HEK293 (cell line): ENCODE measurements around the gene UST.

Source experiments
- CTCF ChIA-PET: fragments of 350-600 bp; formaldehyde crosslinking; extraction: SDS; loops from one replicate; lab custom pipeline; 2021; ENCODE audit warnings: antibody characterized with exemption; lab: Yijun Ruan, JAX
- POLR2A ChIA-PET: fragments of 300-600 bp; formaldehyde crosslinking; extraction: SDS; loops from one replicate; lab custom pipeline; 2020; ENCODE audit warnings: antibody characterized with exemption, inconsistent platforms; lab: Yijun Ruan, JAX
- H3K27ac ChIP-seq: fragments of 200-500 bp; sonication (Bioruptor generic); 2 replicates; pipeline ENCODE4 v1.5.1; 2014; ENCODE audit warnings: low read depth, low read length, control low read depth, inconsistent platforms; ENCODE audit errors: extremely low read depth
- H3K36me3 ChIP-seq, 2 experiments: fragments of 200-500 bp in 1 of 2; sonication (Bioruptor generic) in 1 of 2; 1 replicate in 1 of 2; 2 replicates in 1 of 2; pipeline ENCODE4 v1.5.1; 2014 to 2017; ENCODE audit warnings: inconsistent platforms in 2 of 2, low read length in 2 of 2; ENCODE audit not compliant: control insufficient read depth in 2 of 2, insufficient read depth in 1 of 2
- H3K4me1 ChIP-seq: fragments of 200-500 bp; sonication (Bioruptor generic); 2 replicates; pipeline ENCODE4 v1.5.1; 2014; ENCODE audit warnings: mild to moderate bottlenecking, low read length, inconsistent platforms; ENCODE audit not compliant: control insufficient read depth, insufficient read depth
- H3K4me3 ChIP-seq: 2 replicates; pipeline ENCODE4 v1.5.1; 2011; ENCODE audit warnings: low read depth, mild to moderate bottlenecking, control low read depth, low read length, moderate library complexity
- H3K9me3 ChIP-seq: fragments of 200-500 bp; sonication (Bioruptor generic); 2 replicates; pipeline ENCODE4 v1.5.1; 2014; ENCODE audit warnings: low read depth, low read length, inconsistent platforms; ENCODE audit not compliant: control insufficient read depth, insufficient read depth
- CTCF ChIP-seq: fragments of 450-650 bp; formaldehyde crosslinking; IDR thresholded peaks from 2 replicates; pipeline ENCODE4 v1.5.1; 2016; ENCODE audit warnings: missing biosample characterization, missing genetic modification characterization
- FEZF1 ChIP-seq: fragments of 450-650 bp; formaldehyde crosslinking; IDR thresholded peaks from 2 replicates; pipeline ENCODE4 v1.5.1; 2016; ENCODE audit warnings: missing biosample characterization, missing genetic modification characterization
- GLIS2 ChIP-seq: fragments of 450-650 bp; formaldehyde crosslinking; IDR thresholded peaks from 2 replicates; pipeline ENCODE4 v1.5.1; 2016; ENCODE audit warnings: missing biosample characterization, missing genetic modification characterization
- IKZF3 ChIP-seq: fragments of 450-650 bp; IDR thresholded peaks from 2 replicates; pipeline ENCODE4 v1.5.0; 2018; ENCODE audit warnings: missing biosample characterization, mild to moderate bottlenecking, missing genetic modification characterization, moderate library complexity
- KLF8 ChIP-seq: fragments of 450-650 bp; formaldehyde crosslinking; IDR thresholded peaks from 2 replicates; pipeline ENCODE4 v1.5.1; 2016; ENCODE audit warnings: missing biosample characterization, missing genetic modification characterization
- SP3 ChIP-seq: fragments of 450-650 bp; formaldehyde crosslinking; IDR thresholded peaks from 2 replicates; pipeline ENCODE4 v1.5.1; 2016; ENCODE audit warnings: missing biosample characterization, missing genetic modification characterization
- SP7 ChIP-seq: fragments of 450-650 bp; formaldehyde crosslinking; IDR thresholded peaks from 2 replicates; pipeline ENCODE4 v1.5.1; 2016; ENCODE audit warnings: missing biosample characterization, missing genetic modification characterization
- WT1 ChIP-seq: fragments of 450-650 bp; formaldehyde crosslinking; IDR thresholded peaks from 2 replicates; pipeline ENCODE4 v1.5.1; 2016; ENCODE audit warnings: missing biosample characterization, missing genetic modification characterization
- YY2 ChIP-seq: fragments of 450-650 bp; formaldehyde crosslinking; IDR thresholded peaks from 2 replicates; pipeline ENCODE4 v1.5.1; 2016; ENCODE audit warnings: missing biosample characterization, missing genetic modification characterization
- ZBTB1 ChIP-seq: fragments of 450-650 bp; formaldehyde crosslinking; IDR thresholded peaks from 2 replicates; pipeline ENCODE4 v1.5.1; 2016; ENCODE audit warnings: missing biosample characterization, missing genetic modification characterization
- ZBTB17 ChIP-seq: fragments of 450-650 bp; formaldehyde crosslinking; IDR thresholded peaks from 2 replicates; pipeline ENCODE4 v1.5.1; 2016; ENCODE audit warnings: missing biosample characterization, missing genetic modification characterization
- ZBTB8A ChIP-seq: fragments of 450-650 bp; formaldehyde crosslinking; IDR thresholded peaks from 2 replicates; pipeline ENCODE4 v1.5.1; 2016; ENCODE audit warnings: missing biosample characterization, missing genetic modification characterization
- ZEB2 ChIP-seq: fragments of 450-650 bp; formaldehyde crosslinking; IDR thresholded peaks from 2 replicates; pipeline ENCODE4 v1.5.1; 2016; ENCODE audit warnings: missing biosample characterization, missing genetic modification characterization
- ZFP41 ChIP-seq: fragments of 450-650 bp; formaldehyde crosslinking; IDR thresholded peaks from 2 replicates; pipeline ENCODE4 v1.5.1; 2016; ENCODE audit warnings: missing biosample characterization, missing genetic modification characterization, borderline replicate concordance
- ZNF146 ChIP-seq: fragments of 450-650 bp; formaldehyde crosslinking; IDR thresholded peaks from 2 replicates; pipeline ENCODE4 v1.5.1; 2016; ENCODE audit warnings: missing biosample characterization, missing genetic modification characterization
- ZNF184 ChIP-seq: fragments of 450-650 bp; IDR thresholded peaks from 2 replicates; pipeline ENCODE4 v1.5.1; 2018; ENCODE audit warnings: missing biosample characterization, mild to moderate bottlenecking, missing genetic modification characterization
- ZNF19 ChIP-seq: fragments of 450-650 bp; formaldehyde crosslinking; IDR thresholded peaks from 2 replicates; pipeline ENCODE4; 2016; ENCODE audit warnings: missing biosample characterization, missing genetic modification characterization, low read depth
- ZNF2 ChIP-seq: fragments of 450-650 bp; formaldehyde crosslinking; IDR thresholded peaks from 2 replicates; pipeline ENCODE4 v1.5.1; 2016; ENCODE audit warnings: missing biosample characterization, missing genetic modification characterization
- ZNF248 ChIP-seq: fragments of 450-650 bp; formaldehyde crosslinking; IDR thresholded peaks from 2 replicates; pipeline ENCODE4 v1.5.1; 2017; ENCODE audit warnings: missing biosample characterization, missing genetic modification characterization
- ZNF274 ChIP-seq, 2 experiments: fragments of 200-500 bp in 1 of 2; fragments of 450-650 bp in 1 of 2; sonication (Bioruptor generic) in 1 of 2; formaldehyde crosslinking in 1 of 2; IDR thresholded peaks; 2 replicates each; pipeline versions ENCODE4 v1.5.1 to v1.6.1; 2014 to 2016; ENCODE audit warnings: borderline replicate concordance in 1 of 2, inconsistent platforms in 1 of 2, low read length in 1 of 2, missing biosample characterization in 1 of 2, missing genetic modification characterization in 1 of 2
- ZNF404 ChIP-seq: fragments of 450-650 bp; formaldehyde crosslinking; IDR thresholded peaks from 2 replicates; pipeline ENCODE4 v1.5.1; 2017; ENCODE audit warnings: missing biosample characterization, missing genetic modification characterization
- ZNF548 ChIP-seq: fragments of 450-650 bp; formaldehyde crosslinking; IDR thresholded peaks from 2 replicates; pipeline ENCODE4 v1.5.1; 2016; ENCODE audit warnings: missing biosample characterization, missing genetic modification characterization
- ZNF549 ChIP-seq: fragments of 450-650 bp; IDR thresholded peaks from 2 replicates; pipeline ENCODE4 v1.5.1; 2018; ENCODE audit warnings: missing biosample characterization, missing genetic modification characterization, mild to moderate bottlenecking, inconsistent platforms, moderate library complexity
- ZNF626 ChIP-seq: fragments of 450-650 bp; sonication (Bioruptor Pico); formaldehyde crosslinking; IDR thresholded peaks from 2 replicates; pipeline ENCODE4 v1.5.1; 2018; ENCODE audit warnings: missing biosample characterization, missing genetic modification characterization, inconsistent platforms
- ZNF629 ChIP-seq: fragments of 450-650 bp; formaldehyde crosslinking; IDR thresholded peaks from 2 replicates; pipeline ENCODE4 v1.5.1; 2017; ENCODE audit warnings: missing biosample characterization, missing genetic modification characterization
- ZNF658 ChIP-seq: fragments of 450-650 bp; formaldehyde crosslinking; IDR thresholded peaks from 2 replicates; pipeline ENCODE4; 2016; ENCODE audit warnings: missing biosample characterization, missing genetic modification characterization
- ZNF660 ChIP-seq: fragments of 450-650 bp; IDR thresholded peaks from 2 replicates; pipeline ENCODE4 v1.5.1; 2018; ENCODE audit warnings: missing biosample characterization, mild to moderate bottlenecking, missing genetic modification characterization
- ZNF670 ChIP-seq: fragments of 450-650 bp; formaldehyde crosslinking; IDR thresholded peaks from 2 replicates; pipeline ENCODE4 v1.5.1; 2016; ENCODE audit warnings: missing biosample characterization, missing genetic modification characterization, low read depth
- ZSCAN30 ChIP-seq: fragments of 450-650 bp; IDR thresholded peaks from 2 replicates; pipeline ENCODE4 v1.5.1; 2018; ENCODE audit warnings: missing biosample characterization, mild to moderate bottlenecking, missing genetic modification characterization, moderate library complexity
- TF ChIP-seq, protein P1 (sequence below): fragments of 450-650 bp; formaldehyde crosslinking; IDR thresholded peaks from 2 replicates; pipeline ENCODE4 v1.5.1; 2016; ENCODE audit warnings: missing biosample characterization, missing genetic modification characterization, low read depth
- TF ChIP-seq, protein P2 (sequence below): fragments of 450-650 bp; formaldehyde crosslinking; IDR thresholded peaks from 2 replicates; pipeline ENCODE4 v1.5.1; 2016; ENCODE audit warnings: missing biosample characterization, missing genetic modification characterization

UST gene

DNA sequence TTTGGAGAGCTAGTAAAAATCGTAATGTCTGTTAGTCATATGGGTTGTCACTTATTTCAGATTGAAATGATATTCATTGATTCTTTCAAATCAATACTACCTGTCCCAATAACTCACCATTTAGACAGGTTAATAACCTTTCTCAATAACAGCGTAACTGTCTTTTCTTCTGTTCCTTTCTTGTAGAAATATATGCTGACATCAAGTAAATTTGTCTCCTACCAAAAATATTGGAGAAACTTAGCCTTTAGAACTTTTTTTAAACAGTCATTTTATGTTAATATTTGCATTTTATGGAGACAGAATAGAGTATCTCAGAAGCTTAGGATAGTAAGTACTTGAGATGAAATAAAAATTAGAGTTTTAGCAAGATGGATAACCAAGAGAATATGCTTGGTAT, 278.2 kb downstream of the UST start:
- Histone ChIP-seq H3K9me3 (no peaks in the 10 kb centered on the region), H3K4me3 (no peak overlapping the region), H3K27ac (no peak overlapping the region), H3K36me3 (peaks cover 0 to 26% of the 10 kb centered on the region in 2 experiments; a peak in 1 of 3 replicates), H3K4me1 (no peaks in the 10 kb centered on the region)
- CTCF ChIA-PET = interaction anchor here (0.5 to 10.7 kb wide), 15 partner anchors 12 to 889 kb away, joined by 3 to 193 read pairs (median 4); no protein-coding TSS in a partner anchor
- POLR2A ChIA-PET = no interaction called here
- no peak for TF ChIP-seq GLIS2 (tag by site-specific recombination)
- no peak for TF ChIP-seq ZNF146 (tag by site-specific recombination)
- TF ChIP-seq ZFP41 (tag by site-specific recombination) = no peak
- no peak for TF ChIP-seq ZNF549 (tag by site-specific recombination)
- no peak for TF ChIP-seq ZNF548 (tag by site-specific recombination)
- TF ChIP-seq ZNF670 (tag by site-specific recombination) = no peak
- TF ChIP-seq ZNF274 (IDR thresholded peaks at IDR 0.05; ENCODE audit: low read length) = no peak
- no peak for TF ChIP-seq ZNF274 (tag by site-specific recombination; IDR thresholded peaks at IDR 0.05; ENCODE audit: borderline replicate concordance)
- no peak for TF ChIP-seq ZNF658 (tag by site-specific recombination)

DNA sequence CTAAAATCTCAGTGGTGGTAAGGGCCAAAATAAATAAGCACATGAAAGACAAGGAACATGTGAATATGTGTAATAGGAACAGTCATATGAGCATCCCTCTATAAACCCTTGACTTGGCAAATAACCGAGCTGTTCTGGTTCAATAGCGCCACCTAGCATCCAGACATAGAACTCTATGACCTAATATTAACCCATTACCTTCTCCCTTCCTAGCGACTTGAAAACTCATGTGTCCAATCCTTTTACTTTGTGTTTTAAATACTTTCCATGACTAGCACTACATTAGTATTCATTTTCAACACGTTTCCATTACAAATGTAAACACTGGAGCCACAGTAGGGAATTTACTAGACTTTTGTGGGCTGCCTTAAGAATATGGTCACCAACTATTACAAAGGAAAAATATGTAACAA, 279.7 kb downstream of the UST start:
- POLR2A ChIA-PET = no interaction called here
- H3K4me3 ChIP-seq = no peak overlapping the region
- H3K4me1 ChIP-seq = peaks cover 2% of the 10 kb centered on the region; the same call in 1 of the 2 replicates
- H3K27ac ChIP-seq = no peak overlapping the region
- peaks cover 0 to 18% of the 10 kb centered on the region in 2 experiments; a peak in 1 of 3 replicates for H3K36me3 ChIP-seq
- no peaks in the 10 kb centered on the region for H3K9me3 ChIP-seq
- CTCF ChIA-PET = interaction anchor here (0.5 to 10.7 kb wide), 56 partner anchors 8 to 850 kb away, joined by 3 to 193 read pairs (median 4); no protein-coding TSS in a partner anchor
- 0 out of 2 replicates have a peak, but pooled peaks have one; percentile 48 for TF ChIP-seq ZEB2 (tag by site-specific recombination)
- peak; percentile 41; the same call in 1 of the 2 replicates for TF ChIP-seq SP7 (tag by site-specific recombination)
- no peak for TF ChIP-seq ZNF629 (tag by site-specific recombination)
- 0 out of 2 replicates have a peak, but pooled peaks have one; percentile 27 for TF ChIP-seq SP3
- TF ChIP-seq KLF8 (tag by site-specific recombination) = peak; percentile 43; the same call in 1 of the 2 replicates
- TF ChIP-seq, protein P1, sequence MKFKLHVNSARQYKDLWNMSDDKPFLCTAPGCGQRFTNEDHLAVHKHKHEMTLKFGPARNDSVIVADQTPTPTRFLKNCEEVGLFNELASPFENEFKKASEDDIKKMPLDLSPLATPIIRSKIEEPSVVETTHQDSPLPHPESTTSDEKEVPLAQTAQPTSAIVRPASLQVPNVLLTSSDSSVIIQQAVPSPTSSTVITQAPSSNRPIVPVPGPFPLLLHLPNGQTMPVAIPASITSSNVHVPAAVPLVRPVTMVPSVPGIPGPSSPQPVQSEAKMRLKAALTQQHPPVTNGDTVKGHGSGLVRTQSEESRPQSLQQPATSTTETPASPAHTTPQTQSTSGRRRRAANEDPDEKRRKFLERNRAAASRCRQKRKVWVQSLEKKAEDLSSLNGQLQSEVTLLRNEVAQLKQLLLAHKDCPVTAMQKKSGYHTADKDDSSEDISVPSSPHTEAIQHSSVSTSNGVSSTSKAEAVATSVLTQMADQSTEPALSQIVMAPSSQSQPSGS = peak; percentile 75
- TF ChIP-seq ZNF660 (tag by site-specific recombination) = peak; percentile 89
- 0 out of 2 replicates have a peak, but pooled peaks have one; percentile 21 for TF ChIP-seq ZNF626
- no peak for TF ChIP-seq ZBTB1 (tag by site-specific recombination)
- TF ChIP-seq FEZF1 (tag by site-specific recombination) = peak; percentile 97
- peak; percentile 55; the same call in 1 of the 2 replicates for TF ChIP-seq ZNF184 (tag by site-specific recombination)
- no peak for TF ChIP-seq ZNF670 (tag by site-specific recombination)
- no peak for TF ChIP-seq ZNF404 (tag by site-specific recombination)
- TF ChIP-seq ZNF19 (tag by site-specific recombination) = no peak
- no peak for TF ChIP-seq IKZF3 (tag by site-specific recombination)
- TF ChIP-seq ZBTB8A (tag by site-specific recombination) = no peak
- no peak for TF ChIP-seq YY2
- no peak for TF ChIP-seq ZNF248 (tag by site-specific recombination)
- 0 out of 2 replicates have a peak, but pooled peaks have one; percentile 44 for TF ChIP-seq ZBTB17 (tag by site-specific recombination)
- peak; percentile 100 for TF ChIP-seq ZNF2 (tag by site-specific recombination)
- peak; percentile 68; the same call in 1 of the 2 replicates for TF ChIP-seq ZSCAN30
- TF ChIP-seq WT1 (tag by site-specific recombination) = peak; percentile 41; the same call in 1 of the 2 replicates
- TF ChIP-seq CTCF (tag by site-specific recombination) = peak; percentile 63; the same call in 1 of the 2 replicates
- TF ChIP-seq, protein P2, sequence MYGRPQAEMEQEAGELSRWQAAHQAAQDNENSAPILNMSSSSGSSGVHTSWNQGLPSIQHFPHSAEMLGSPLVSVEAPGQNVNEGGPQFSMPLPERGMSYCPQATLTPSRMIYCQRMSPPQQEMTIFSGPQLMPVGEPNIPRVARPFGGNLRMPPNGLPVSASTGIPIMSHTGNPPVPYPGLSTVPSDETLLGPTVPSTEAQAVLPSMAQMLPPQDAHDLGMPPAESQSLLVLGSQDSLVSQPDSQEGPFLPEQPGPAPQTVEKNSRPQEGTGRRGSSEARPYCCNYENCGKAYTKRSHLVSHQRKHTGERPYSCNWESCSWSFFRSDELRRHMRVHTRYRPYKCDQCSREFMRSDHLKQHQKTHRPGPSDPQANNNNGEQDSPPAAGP (tag by site-specific recombination) = 0 out of 2 replicates have a peak, but pooled peaks have one; percentile 44
